Pancreas (tissue), 10 donors: ENCODE data around the gene MINDY3. TPM values are rescaled to one million over a fixed set of nuclear protein-coding genes. Genes with fewer than 3 reads are reported as not detected.

Experiments used
- ATAC-seq, 4 donors: fragments of 200-7000 bp; cut with Tn5 transposase; one replicate each; pipeline versions ENCODE4 v1.8.0 to v1.9.1; 2020; ENCODE audit warnings: mild to moderate bottlenecking in 4 of 4, moderate library complexity in 4 of 4
- DNase-seq, 6 donors: peaks; one replicate each; pipeline ENCODE4 v3.0.0-alpha.2; 2020
- FAIRE-seq: peaks from 2 replicates; lab custom pipeline; 2012; peaks lifted over from hg19 to GRCh38; lab: Jason Lieb, UNC
- H3K27ac ChIP-seq, 4 donors: fragments of 200-600 bp; sonication (generic); 1 replicate in 3 of 4; 2 replicates in 1 of 4; pipeline versions ENCODE4 v1.5.0 to v1.8.0; 2020
- H3K27me3 ChIP-seq, 4 donors: fragments of 200-600 bp; one replicate each; pipeline ENCODE4 v1.8.0; 2021
- H3K36me3 ChIP-seq, 3 donors: fragments of 200-600 bp; sonication (generic) in 1 of 3; one replicate each; pipeline versions ENCODE4 v1.5.0 to v1.8.0; 2020 to 2021
- H3K4me1 ChIP-seq, 3 donors: fragments of 200-600 bp; one replicate each; pipeline ENCODE4 v1.8.0; 2021
- H3K4me3 ChIP-seq, 4 donors: fragments of 200-600 bp; sonication (generic) in 2 of 4; one replicate each; pipeline versions ENCODE4 v1.5.0 to v1.8.0; 2020 to 2021
- H3K9me3 ChIP-seq, 4 donors: fragments of 200-600 bp; one replicate each; pipeline ENCODE4 v1.8.0; 2021
- CTCF ChIP-seq, 4 donors: fragments of 200-600 bp; sonication (generic) in 3 of 4; IDR thresholded peaks; one replicate each; pipeline versions ENCODE4 v1.5.0 to v1.8.0; 2021; ENCODE audit warnings: antibody characterized with exemption in 4 of 4
- WGBS, 2 donors: extraction: QIAGEN DNeasy Blood & Tissue Kit; methylation state at CpG; one replicate each; pipeline ENCODE4 v1.1.7; 2013; 5-methylcytosine and 5-hydroxymethylcytosine counted together
- intact Hi-C, 3 donors: fragments of 100-400 bp; cut with DNase I; formaldehyde crosslinking; loops; one replicate each; pipeline versions ENCODE4 v1.11.1 to v1.14.2; 2022
- polyA plus RNA-seq, 2 donors: library from polyadenylated mRNA; stranded (reverse); fragments of 200-250 nt; gene quantifications; one replicate each; pipeline ENCODE4 v1.2.3, GENCODE V29; 2013
- total RNA-seq, 6 donors: library from RNA; stranded (reverse); fragmentation: NEBNext Ultra II Directional in 4 of 6; extraction: Animal tissue kit (Norgen Biotek cat#: 25700) in 4 of 6; gene quantifications; one replicate each; pipeline versions ENCODE4 v1.2.1 to v1.2.4, GENCODE V29; 2021 to 2023
- donor health status: healthy with polysubstance abuse.
- donor health status: DM: no; HTN: no; CAD: no; lungs with moderate emphysema.
- donor health status: DM: no; HTN: no; CAD: no.
- donor health status: control.
- donor health status: control.
- donor health status: Bipolar disorder and iron deficiency.
- donor health status: DM: yes; HTN: yes; CAD: no.
- donor health status: DM: no; HTN: no; CAD: no.
- donor health status: DM: no; HTN: no; CAD: no.
- donor health status: DM: yes; HTN: yes; CAD: no.

The MINDY3 gene
- total and polyA plus RNA-seq, 8 donors: 6.9 to 14.6 (median 11.6) TPM

GRCh38 chr10:15813415-15813814 is 46.9 kb downstream of the MINDY3 start:
- Histone ChIP-seq H3K27me3 (no peaks in the 10 kb centered on the region), H3K4me1 (no peaks in the 10 kb centered on the region), H3K27ac (no peak overlapping the region), H3K4me3 (no peak overlapping the region), H3K36me3 (no peaks in the 10 kb centered on the region), H3K9me3 (no peaks in the 10 kb centered on the region)
- DNase-seq (no peak), FAIRE-seq (no peak), ATAC-seq (no peak)
- intact Hi-C loops: no loop called here
- 93 to 94% methylated on average over 3 of the region's 3 CpGs for WGBS, 2 donors
- TF ChIP-seq CTCF (IDR thresholded peaks at IDR 0.05): no peak

DNA sequence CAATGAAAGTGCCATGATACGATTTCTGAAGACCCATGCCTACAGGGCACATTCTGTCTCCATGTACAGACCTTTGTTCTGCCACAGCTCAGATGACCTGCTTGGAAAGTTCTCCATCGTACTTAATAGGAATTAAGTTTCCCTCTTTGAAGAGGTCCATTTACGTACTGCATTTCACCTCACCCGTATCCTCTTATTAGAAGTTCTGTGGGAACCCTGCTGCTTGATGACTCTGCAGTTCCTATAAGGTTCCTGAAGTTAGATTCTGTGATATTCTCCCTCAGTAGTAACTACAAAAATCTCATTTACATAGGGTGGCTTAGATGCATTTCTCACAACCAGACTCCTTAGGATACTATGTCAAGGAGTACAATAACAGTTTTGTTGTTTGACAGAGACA is 50.9 kb downstream of the MINDY3 start:
- FAIRE-seq (no peak), DNase-seq (no peak), ATAC-seq (no peak)
- H3K36me3 ChIP-seq: peaks cover 0 to 7% (median 0%) of the 10 kb centered on the region in 3 donors
- WGBS, 2 donors: 96 to 99% methylated on average over 4 of the region's 4 CpGs
- no peak for TF ChIP-seq CTCF (IDR thresholded peaks at IDR 0.05)
- H3K9me3 ChIP-seq: no peaks in the 10 kb centered on the region
- no peaks in the 10 kb centered on the region for H3K4me1 ChIP-seq
- intact Hi-C loops: no loop called here
- H3K27ac ChIP-seq: no peak overlapping the region
- no peak overlapping the region for H3K4me3 ChIP-seq
- H3K27me3 ChIP-seq: no peaks in the 10 kb centered on the region

GRCh38 chr10:15808204-15808797 is 52.0 kb downstream of the MINDY3 start:
- no peaks in the 10 kb centered on the region for H3K9me3 ChIP-seq
- H3K36me3 ChIP-seq: peaks cover 0 to 7% (median 0%) of the 10 kb centered on the region in 3 donors
- H3K27ac ChIP-seq: no peak overlapping the region
- no peaks in the 10 kb centered on the region for H3K27me3 ChIP-seq
- no peak for ATAC-seq
- no peak for DNase-seq
- no peaks in the 10 kb centered on the region for H3K4me1 ChIP-seq
- no peak for TF ChIP-seq CTCF (IDR thresholded peaks at IDR 0.05)
- intact Hi-C loops: no loop called here
- H3K4me3 ChIP-seq: no peak overlapping the region
- 85 to 86% methylated on average over 7 of the region's 7 CpGs for WGBS, 2 donors
- FAIRE-seq: no peak

GRCh38 chr10:15805395-15806058 is 54.8 kb downstream of the MINDY3 start:
- DNase-seq (no peak), ATAC-seq (no peak), FAIRE-seq (no peak)
- intact Hi-C loops: no loop called here
- Histone ChIP-seq H3K36me3 (peaks cover 0 to 7% (median under 1%) of the 10 kb centered on the region in 3 donors), H3K27me3 (no peaks in the 10 kb centered on the region), H3K27ac (no peak overlapping the region), H3K4me1 (no peaks in the 10 kb centered on the region), H3K9me3 (no peaks in the 10 kb centered on the region), H3K4me3 (no peak overlapping the region)
- 86 to 87% methylated on average over 5 of the region's 5 CpGs for WGBS, 2 donors
- no peak for TF ChIP-seq CTCF (IDR thresholded peaks at IDR 0.05)

DNA sequence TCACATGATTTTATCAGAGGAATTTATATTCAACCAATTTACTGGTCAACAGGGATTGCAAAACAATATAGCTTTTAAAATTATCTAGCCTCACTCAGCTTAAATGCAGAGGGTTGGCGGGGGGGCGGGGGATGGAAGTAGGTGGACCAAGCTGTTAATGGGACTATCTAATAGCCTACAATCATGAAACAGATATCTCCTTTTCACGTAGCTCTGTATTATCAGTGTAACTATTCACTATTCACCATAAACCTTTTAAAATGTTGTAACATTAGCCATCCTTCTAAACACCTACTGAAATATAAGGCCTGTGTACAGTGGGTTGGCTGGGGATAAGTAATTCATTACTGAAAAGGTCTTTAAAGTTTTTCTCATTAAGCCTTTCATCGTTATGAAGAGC is 56.2 kb downstream of the MINDY3 start:
- Histone ChIP-seq H3K4me1 (no peaks in the 10 kb centered on the region), H3K9me3 (no peaks in the 10 kb centered on the region), H3K27me3 (no peaks in the 10 kb centered on the region), H3K4me3 (no peak overlapping the region), H3K27ac (no peak overlapping the region), H3K36me3 (peaks cover 0 to 7% (median 2%) of the 10 kb centered on the region in 3 donors)
- no peak for FAIRE-seq
- no peak for DNase-seq
- 92 to 93% methylated on average over 4 of the region's 4 CpGs for WGBS, 2 donors
- intact Hi-C loops: no loop called here
- no peak for ATAC-seq
- TF ChIP-seq CTCF (IDR thresholded peaks at IDR 0.05): no peak
